ENCODE measurements around the gene PRKCA. TPM values are rescaled to one million over a fixed set of nuclear protein-coding genes. Genes with fewer than 3 reads are reported as not detected.

Gene PRKCA
- total and polyA plus RNA-seq, 4 donors, result 3.0 to 14.1 (median 5.4) TPM

- H3K4me3 ChIP-seq (ENCODE audit: low read depth in 1 of 3, low read length in 3 of 3), result no peak overlapping the region
- no peak for DNase-seq (ENCODE audit: low spot score)
- no peak overlapping the region for H3K9ac ChIP-seq (ENCODE audit: low read depth in 1 of 2, low read length in 2 of 2)
- H3K9me3 ChIP-seq (ENCODE audit: control insufficient read depth in 4 of 4, low read length in 3 of 4), result no peaks in the 10 kb centered on the region
- H3K27ac ChIP-seq (ENCODE audit: low read depth in 1 of 2, low read length in 2 of 2), result no peak overlapping the region
- no peaks in the 10 kb centered on the region for H3K27me3 ChIP-seq (ENCODE audit: control insufficient read depth in 4 of 4, insufficient read depth in 4 of 4, low read length in 3 of 4)
- H3K36me3 ChIP-seq (ENCODE audit: control insufficient read depth in 4 of 4, insufficient read depth in 3 of 4, low read depth in 1 of 4, low read length in 3 of 4), result peaks cover 0 to 3% (median 0%) of the 10 kb centered on the region in 4 donors
- TF ChIP-seq FOXA1 (IDR thresholded peaks at IDR 0.05) (no peak), CTCF (IDR thresholded peaks at IDR 0.05; ENCODE audit: low read depth, low read length, missing input control) (no peak), GABPA (IDR thresholded peaks at IDR 0.05 in 1 of 2, conservative IDR thresholded peaks at IDR 0.05 in 1 of 2) (no peak), NR2F2 (IDR thresholded peaks at IDR 0.05) (no peak), FOXA2 (IDR thresholded peaks at IDR 0.05) (no peak), ZBTB33 (IDR thresholded peaks at IDR 0.05) (no peak), HNF4A (conservative IDR thresholded peaks at IDR 0.05) (no peak), TAF1 (conservative IDR thresholded peaks at IDR 0.05) (no peak)
- peaks cover 7 to 20% (median 13%) of the 10 kb centered on the region in 4 donors for H3K4me1 ChIP-seq (ENCODE audit: control insufficient read depth in 4 of 4, insufficient read depth in 4 of 4, low read length in 3 of 4)
- WGBS, result 67% methylated on average over 5 of the region's 5 CpGs
Observed at GRCh38 chr17:66306446-66306845, 4.0 kb downstream of the PRKCA start.

GRCh38 chr17:66307257-66307656, 4.8 kb downstream of the PRKCA start:
- Histone ChIP-seq H3K9me3 (ENCODE audit: control insufficient read depth in 4 of 4, low read length in 3 of 4) (no peaks in the 10 kb centered on the region), H3K36me3 (ENCODE audit: control insufficient read depth in 4 of 4, insufficient read depth in 3 of 4, low read depth in 1 of 4, low read length in 3 of 4) (peaks cover 0 to 3% (median 0%) of the 10 kb centered on the region in 4 donors), H3K4me3 (ENCODE audit: low read depth in 1 of 3, low read length in 3 of 3) (no peak overlapping the region), H3K27ac (ENCODE audit: low read depth in 1 of 2, low read length in 2 of 2) (no peak overlapping the region), H3K4me1 (ENCODE audit: control insufficient read depth in 4 of 4, insufficient read depth in 4 of 4, low read length in 3 of 4) (peaks cover 4 to 17% (median 11%) of the 10 kb centered on the region in 4 donors), H3K9ac (ENCODE audit: low read depth in 1 of 2, low read length in 2 of 2) (no peak overlapping the region), H3K27me3 (ENCODE audit: control insufficient read depth in 4 of 4, insufficient read depth in 4 of 4, low read length in 3 of 4) (no peaks in the 10 kb centered on the region)
- DNase-seq (ENCODE audit: low spot score), result no peak
- WGBS, result 94% methylated on average over 2 of the region's 2 CpGs
- TF ChIP-seq YY1 (IDR thresholded peaks at IDR 0.05) (no peak), HNF4G (IDR thresholded peaks at IDR 0.05) (no peak), FOXA2 (IDR thresholded peaks at IDR 0.05) (no peak), REST (IDR thresholded peaks at IDR 0.05) (no peak), JUND (IDR thresholded peaks at IDR 0.05) (no peak), EGR1 (IDR thresholded peaks at IDR 0.05; ENCODE audit: low read depth in 2 of 2) (no peak), SP1 (IDR thresholded peaks at IDR 0.05) (no peak), NR2F2 (IDR thresholded peaks at IDR 0.05) (no peak), ATF3 (IDR thresholded peaks at IDR 0.05) (no peak), ZBTB33 (IDR thresholded peaks at IDR 0.05) (no peak)

Measured in liver (tissue), 9 donors.